Upper lobe of left lung (tissue), 6 donors: ENCODE measurements around the gene AADACL4. TPM values are rescaled to one million over a fixed set of nuclear protein-coding genes. Genes with fewer than 3 reads are reported as not detected.

ENCODE experiments used
- ATAC-seq, 2 donors: fragments of 200-7000 bp; cut with Tn5 transposase; one replicate each; pipeline ENCODE4 v1.9.1; 2022; ENCODE audit warnings: mild to moderate bottlenecking in 2 of 2, moderate library complexity in 2 of 2; ENCODE audit not compliant: low FRiP score in 2 of 2
- DNase-seq, 2 donors: peaks; one replicate each; pipeline ENCODE4 v3.0.0-alpha.2; 2019 to 2020
- H3K27ac ChIP-seq, 4 donors: fragments of 200-600 bp; sonication (generic); one replicate each; pipeline ENCODE4 v1.5.1; 2016 to 2019
- H3K27me3 ChIP-seq, 4 donors: fragments of 200-600 bp; sonication (generic); one replicate each; pipeline ENCODE4 v1.5.1; 2017 to 2019
- H3K36me3 ChIP-seq, 4 donors: fragments of 200-600 bp; sonication (generic); one replicate each; pipeline ENCODE4 v1.5.1; 2016 to 2019
- H3K4me1 ChIP-seq, 4 donors: fragments of 200-600 bp; sonication (generic); one replicate each; pipeline ENCODE4 v1.5.1; 2018 to 2019
- H3K4me3 ChIP-seq, 4 donors: fragments of 200-600 bp; sonication (generic); one replicate each; pipeline ENCODE4 v1.5.1; 2017 to 2019; ENCODE audit warnings: mild to moderate bottlenecking in 2 of 4, moderate library complexity in 1 of 4
- H3K9me3 ChIP-seq, 4 donors: fragments of 200-600 bp; sonication (generic); one replicate each; pipeline ENCODE4 v1.5.1; 2018 to 2019
- CTCF ChIP-seq, 6 experiments: fragments of 450-650 bp in 4 of 6; fragments of 200-600 bp in 2 of 6; sonication (generic) in 2 of 6; IDR thresholded peaks; one replicate each; pipeline ENCODE4 v1.5.1; 2016 to 2019; ENCODE audit warnings: antibody characterized with exemption in 6 of 6
- EP300 ChIP-seq, 4 donors: sonication (generic); formaldehyde crosslinking; IDR thresholded peaks; one replicate each; pipeline ENCODE4 v1.5.1; 2017; ENCODE audit warnings: antibody characterized with exemption in 4 of 4, control low read depth in 2 of 4
- POLR2A ChIP-seq, 4 donors: fragments of 450-650 bp; IDR thresholded peaks; one replicate each; pipeline ENCODE4 v1.5.1; 2016 to 2017; ENCODE audit warnings: antibody characterized with exemption in 4 of 4, mild to moderate bottlenecking in 2 of 4
- POLR2AphosphoS5 ChIP-seq, 2 donors: sonication (generic); formaldehyde crosslinking; IDR thresholded peaks; one replicate each; pipeline ENCODE4 v1.5.1; 2017; ENCODE audit warnings: antibody characterized with exemption in 2 of 2
- WGBS, 2 donors: methylation state at CpG; one replicate each; pipeline ENCODE4 v1.1.5; 2017 to 2018; 5-methylcytosine and 5-hydroxymethylcytosine counted together
- total RNA-seq, 6 donors: library from RNA; depleted of rRNA in 4 of 6; stranded (reverse); fragments of >200 nt in 4 of 6; gene quantifications; one replicate each; pipeline versions ENCODE4 v1.1.0 to v1.2.1, GENCODE V29; 2016 to 2021
- donor health status: DM: no; HTN: no; CAD: no; lungs with moderate emphysema.
- donor health status: DM: no; HTN: yes; CAD: no; lungs with severe emphysema.

The AADACL4 gene
- total RNA-seq, 6 donors from 2014 or later = not detected

- 77 to 82% methylated on average over 4 to 5 of the region's 5 CpGs for WGBS, 2 donors
- no peak for TF ChIP-seq POLR2AphosphoS5 (IDR thresholded peaks at IDR 0.05)
- no peak for ATAC-seq
- DNase-seq = no peak
- H3K4me3 ChIP-seq = no peak overlapping the region
- H3K27ac ChIP-seq = peak overlapping the region in 3 of 4 donors; percentile 0 to 41 (median 4)
- H3K27me3 ChIP-seq = no peaks in the 10 kb centered on the region
- H3K4me1 ChIP-seq = peaks cover 8 to 30% (median 27%) of the 10 kb centered on the region in 4 donors
- peaks cover 0 to 21% (median 10%) of the 10 kb centered on the region in 4 donors for H3K36me3 ChIP-seq
- no peaks in the 10 kb centered on the region for H3K9me3 ChIP-seq
These were observed 34.3 kb upstream of the AADACL4 start for GRCh38 chr1:12609469-12610003.

- no peaks in the 10 kb centered on the region for H3K27me3 ChIP-seq
- 76 to 85% methylated on average over 7 of the region's 7 CpGs for WGBS, 2 donors
- no peak overlapping the region for H3K27ac ChIP-seq
- H3K4me1 ChIP-seq = peaks cover 6 to 31% (median 29%) of the 10 kb centered on the region in 4 donors
- no peaks in the 10 kb centered on the region for H3K9me3 ChIP-seq
- DNase-seq (no peak), ATAC-seq (no peak)
- H3K4me3 ChIP-seq = no peak overlapping the region
- H3K36me3 ChIP-seq = peaks cover 0 to 21% (median 10%) of the 10 kb centered on the region in 4 donors
- no peak for TF ChIP-seq POLR2A (IDR thresholded peaks at IDR 0.05)
- TF ChIP-seq EP300 (IDR thresholded peaks at IDR 0.05) = no peak
- no peak for TF ChIP-seq CTCF (IDR thresholded peaks at IDR 0.05)
- TF ChIP-seq POLR2AphosphoS5 (IDR thresholded peaks at IDR 0.05) = no peak
These were observed 33.5 kb upstream of the AADACL4 start for GRCh38 chr1:12610305-12610935.

- no peaks in the 10 kb centered on the region for H3K9me3 ChIP-seq
- TF ChIP-seq CTCF (IDR thresholded peaks at IDR 0.05) (no peak), POLR2AphosphoS5 (IDR thresholded peaks at IDR 0.05) (no peak), POLR2A (IDR thresholded peaks at IDR 0.05) (no peak), EP300 (IDR thresholded peaks at IDR 0.05) (no peak)
- H3K4me3 ChIP-seq = no peak overlapping the region
- peaks cover 10 to 34% (median 28%) of the 10 kb centered on the region in 4 donors for H3K4me1 ChIP-seq
- 83 to 89% methylated on average over 7 of the region's 7 CpGs for WGBS, 2 donors
- no peaks in the 10 kb centered on the region for H3K27me3 ChIP-seq
- H3K36me3 ChIP-seq = peaks cover 0 to 21% (median 10%) of the 10 kb centered on the region in 4 donors
- ATAC-seq (no peak), DNase-seq (no peak)
- no peak overlapping the region for H3K27ac ChIP-seq
These were observed 32.9 kb upstream of the AADACL4 start for GRCh38 chr1:12610941-12611340.

GRCh38 chr1:12613180-12613579, 30.7 kb upstream of the AADACL4 start:
- Histone ChIP-seq H3K27ac (peak overlapping the region in 3 of 4 donors; percentile 3 to 95 (median 15)), H3K27me3 (no peaks in the 10 kb centered on the region), H3K9me3 (no peaks in the 10 kb centered on the region), H3K4me3 (peak overlapping the region in 1 of 4 donors; percentile 74), H3K4me1 (peaks cover 16 to 46% (median 29%) of the 10 kb centered on the region in 4 donors), H3K36me3 (peaks cover 0 to 17% (median 10%) of the 10 kb centered on the region in 4 donors)
- 85 to 88% methylated on average over 4 of the region's 4 CpGs for WGBS, 2 donors
- TF ChIP-seq CTCF (IDR thresholded peaks at IDR 0.05) (no peak), POLR2AphosphoS5 (IDR thresholded peaks at IDR 0.05) (no peak), EP300 (IDR thresholded peaks at IDR 0.05) (no peak), POLR2A (IDR thresholded peaks at IDR 0.05) (no peak)
- DNase-seq (no peak), ATAC-seq (no peak)

GRCh38 chr1:12614402-12615158, 29.3 kb upstream of the AADACL4 start:
- ATAC-seq = no peak
- H3K4me1 ChIP-seq = peaks cover 29 to 53% (median 41%) of the 10 kb centered on the region in 4 donors

More at GRCh38 chr1:12614402-12615158, 29.3 kb upstream of the AADACL4 start:
- peaks cover 0 to 17% (median 10%) of the 10 kb centered on the region in 4 donors for H3K36me3 ChIP-seq
- 77 to 79% methylated on average over 7 of the region's 7 CpGs for WGBS, 2 donors
- no peaks in the 10 kb centered on the region for H3K9me3 ChIP-seq
- peak overlapping the region in 3 of 4 donors; percentile 74 to 79 (median 75) for H3K4me3 ChIP-seq
- peak overlapping the region; percentile 86 to 99 (median 92) for H3K27ac ChIP-seq
- DNase-seq = no peak
- H3K27me3 ChIP-seq = no peaks in the 10 kb centered on the region
- TF ChIP-seq CTCF (IDR thresholded peaks at IDR 0.05) (no peak), POLR2AphosphoS5 (IDR thresholded peaks at IDR 0.05) (no peak), POLR2A (IDR thresholded peaks at IDR 0.05) (no peak), EP300 (IDR thresholded peaks at IDR 0.05) (no peak)
